ENCODE measurements around the gene NR5A1. TPM values are rescaled to one million over a fixed set of nuclear protein-coding genes. Genes with fewer than 3 reads are reported as not detected.

Gene NR5A1
- total RNA-seq, 1 donor from 2014 or later = 1.0 TPM

- H2AFZ ChIP-seq (replicated peaks) = no peak overlapping the region
- Mint-ChIP-seq H3K4me3 (no peak overlapping the region), H3K4me1 (no peaks in the 10 kb centered on the region), H3K27ac (no peak overlapping the region), H3K36me3 (peaks cover 34% of the 10 kb centered on the region), H3K27me3 (ENCODE audit: insufficient read depth, low read depth) (no peaks in the 10 kb centered on the region), H3K9me3 (no peaks in the 10 kb centered on the region)
- no peaks in the 10 kb centered on the region for H3K27me3 ChIP-seq
- peaks cover 16% of the 10 kb centered on the region for H3K36me3 ChIP-seq
- peaks cover 19% of the 10 kb centered on the region for H4K20me1 ChIP-seq (ENCODE audit: low read depth)
- no peaks in the 10 kb centered on the region for H3K79me2 ChIP-seq (ENCODE audit: low read depth)
- H3K4me1 ChIP-seq = no peaks in the 10 kb centered on the region
- H3K27ac ChIP-seq = no peak overlapping the region
- no peak overlapping the region for H3K4me3 ChIP-seq
- H3K9ac ChIP-seq = no peak overlapping the region
- TF ChIP-seq CTCF (IDR thresholded peaks at IDR 0.05) (no peak), EZH2 (IDR thresholded peaks at IDR 0.05) (no peak), EZH2phosphoT487 (IDR thresholded peaks at IDR 0.05) (no peak)
- no peaks in the 10 kb centered on the region for H3K9me3 ChIP-seq (ENCODE audit: low read depth)
- peaks cover 30% of the 10 kb centered on the region for H3F3A ChIP-seq (ENCODE audit: low read depth)
- no peak for DNase-seq (ENCODE audit: low spot score)
- H3K4me2 ChIP-seq = no peak overlapping the region
Observed at GRCh38 chr9:124537926-124538325, 30.7 kb upstream of the NR5A1 start.

- Histone ChIP-seq H4K20me1 (ENCODE audit: low read depth) (peaks cover 31% of the 10 kb centered on the region), H3K27me3 (no peaks in the 10 kb centered on the region), H3F3A (ENCODE audit: low read depth) (peaks cover 24% of the 10 kb centered on the region), H3K4me1 (no peaks in the 10 kb centered on the region), H3K79me2 (ENCODE audit: low read depth) (no peaks in the 10 kb centered on the region), H2AFZ (replicated peaks) (no peak overlapping the region), H3K9me3 (ENCODE audit: low read depth) (no peaks in the 10 kb centered on the region), H3K4me3 (no peak overlapping the region), H3K4me2 (no peak overlapping the region), H3K36me3 (peaks cover 12% of the 10 kb centered on the region), H3K27ac (no peak overlapping the region), H3K9ac (no peak overlapping the region)
- H3K27me3 Mint-ChIP-seq (ENCODE audit: insufficient read depth, low read depth) = peaks cover 4% of the 10 kb centered on the region
- no peak for TF ChIP-seq EZH2phosphoT487 (IDR thresholded peaks at IDR 0.05)
- no peak for TF ChIP-seq EZH2 (IDR thresholded peaks at IDR 0.05)
- TF ChIP-seq CTCF (IDR thresholded peaks at IDR 0.05) = no peak
- no peaks in the 10 kb centered on the region for H3K9me3 Mint-ChIP-seq
- no peak overlapping the region for H3K4me3 Mint-ChIP-seq
- H3K36me3 Mint-ChIP-seq = peaks cover 36% of the 10 kb centered on the region
- no peak for DNase-seq (ENCODE audit: low spot score)
- H3K27ac Mint-ChIP-seq = no peak overlapping the region
- no peaks in the 10 kb centered on the region for H3K4me1 Mint-ChIP-seq
Observed at GRCh38 chr9:124535846-124536245, 28.6 kb upstream of the NR5A1 start.

- H3K27ac Mint-ChIP-seq = peak overlapping the region; percentile 36
- Histone ChIP-seq H3F3A (ENCODE audit: low read depth) (peaks cover 11% of the 10 kb centered on the region), H3K4me1 (no peaks in the 10 kb centered on the region), H3K27me3 (no peaks in the 10 kb centered on the region), H3K36me3 (peaks cover 8% of the 10 kb centered on the region), H3K79me2 (ENCODE audit: low read depth) (no peaks in the 10 kb centered on the region), H2AFZ (replicated peaks) (no peak overlapping the region), H4K20me1 (ENCODE audit: low read depth) (peaks cover 40% of the 10 kb centered on the region), H3K27ac (no peak overlapping the region), H3K4me3 (no peak overlapping the region), H3K9ac (no peak overlapping the region), H3K4me2 (no peak overlapping the region), H3K9me3 (ENCODE audit: low read depth) (no peaks in the 10 kb centered on the region)
- TF ChIP-seq EZH2 (IDR thresholded peaks at IDR 0.05) (no peak), CTCF (IDR thresholded peaks at IDR 0.05) (no peak), EZH2phosphoT487 (IDR thresholded peaks at IDR 0.05) (no peak)
- H3K27me3 Mint-ChIP-seq (ENCODE audit: insufficient read depth, low read depth) = peaks cover 4% of the 10 kb centered on the region
- H3K36me3 Mint-ChIP-seq = peaks cover 30% of the 10 kb centered on the region
- DNase-seq (ENCODE audit: low spot score) = no peak
- no peaks in the 10 kb centered on the region for H3K4me1 Mint-ChIP-seq
- no peak overlapping the region for H3K4me3 Mint-ChIP-seq
- H3K9me3 Mint-ChIP-seq = no peaks in the 10 kb centered on the region
Observed at GRCh38 chr9:124532897-124533296, 25.7 kb upstream of the NR5A1 start.
